Raji (cell line): ENCODE data around the gene TELO2.

Source experiments
- POLR2A ChIP-seq: IDR thresholded peaks from 2 replicates; pipeline ENCODE4 v1.6.1; 2011; ENCODE audit warnings: low read depth, low read length, control low read depth; ENCODE audit not compliant: insufficient read depth

The TELO2 gene

DNA sequence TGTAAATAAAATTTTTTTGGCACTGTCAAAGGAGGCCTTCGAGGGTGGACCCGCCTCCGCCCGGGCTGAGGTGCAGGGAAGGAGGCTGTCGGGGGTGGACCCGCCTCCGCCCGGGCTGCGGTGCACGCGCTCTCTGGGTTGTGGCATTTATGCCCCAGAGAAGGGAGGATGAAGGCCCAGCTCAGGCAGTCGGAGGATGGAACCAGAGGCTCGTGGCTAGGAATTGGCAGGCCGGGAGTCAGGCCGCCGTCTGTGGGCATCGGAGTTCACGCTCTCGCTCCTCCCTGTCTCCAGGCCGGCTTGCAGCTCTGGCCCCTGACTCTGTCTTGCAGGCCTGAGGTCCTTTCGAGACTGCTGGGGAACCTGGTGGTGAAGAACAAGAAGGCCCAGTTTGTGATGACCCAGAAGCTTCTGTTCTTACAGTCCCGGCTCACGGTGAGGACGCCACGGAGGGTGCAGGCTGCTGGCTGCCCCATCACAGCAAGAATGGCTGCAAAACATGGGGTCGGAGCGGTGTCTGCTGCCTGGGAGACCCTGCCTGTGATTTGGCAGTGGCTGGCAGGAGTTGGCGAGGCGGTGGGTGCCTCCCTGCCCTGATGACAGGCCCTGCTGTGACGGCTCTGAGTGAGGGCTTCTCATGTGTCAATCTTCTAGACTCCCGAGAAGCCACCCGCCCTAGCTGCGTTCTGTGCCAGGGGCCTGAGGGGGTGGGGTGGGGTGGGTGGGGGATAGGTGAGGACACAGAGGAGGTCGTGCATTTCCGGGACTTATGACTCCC, 5.9 kb downstream of the TELO2 start:
- no peak for TF ChIP-seq POLR2A

GRCh38 chr16:1499756-1500464, 6.8 kb downstream of the TELO2 start:
- no peak for TF ChIP-seq POLR2A

- no peak for TF ChIP-seq POLR2A
Observed at GRCh38 chr16:1500465-1501150, 7.4 kb downstream of the TELO2 start.

DNA sequence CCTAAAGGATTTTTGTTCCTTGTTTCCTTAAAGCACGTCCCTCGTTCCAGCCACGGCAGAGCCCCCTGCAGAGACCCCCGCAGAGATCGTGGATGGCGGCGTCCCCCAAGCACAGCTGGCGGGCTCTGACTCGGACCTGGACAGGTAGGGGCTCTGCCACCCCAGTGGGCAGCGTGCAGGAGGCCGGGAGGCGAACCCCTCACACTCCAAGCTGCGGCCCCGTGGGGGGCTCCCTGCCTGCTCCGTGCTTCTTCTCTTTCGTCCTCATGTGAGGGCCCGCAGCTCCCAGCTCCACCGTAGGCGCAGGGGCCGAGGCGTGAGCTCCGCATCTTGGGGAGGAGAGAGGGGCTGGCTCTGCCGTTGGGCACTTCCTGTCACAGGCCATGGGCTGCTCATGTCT, 8.5 kb downstream of the TELO2 start:
- TF ChIP-seq POLR2A: no peak

- TF ChIP-seq POLR2A: no peak
Observed at GRCh38 chr16:1502092-1503004, 9.2 kb downstream of the TELO2 start.

DNA sequence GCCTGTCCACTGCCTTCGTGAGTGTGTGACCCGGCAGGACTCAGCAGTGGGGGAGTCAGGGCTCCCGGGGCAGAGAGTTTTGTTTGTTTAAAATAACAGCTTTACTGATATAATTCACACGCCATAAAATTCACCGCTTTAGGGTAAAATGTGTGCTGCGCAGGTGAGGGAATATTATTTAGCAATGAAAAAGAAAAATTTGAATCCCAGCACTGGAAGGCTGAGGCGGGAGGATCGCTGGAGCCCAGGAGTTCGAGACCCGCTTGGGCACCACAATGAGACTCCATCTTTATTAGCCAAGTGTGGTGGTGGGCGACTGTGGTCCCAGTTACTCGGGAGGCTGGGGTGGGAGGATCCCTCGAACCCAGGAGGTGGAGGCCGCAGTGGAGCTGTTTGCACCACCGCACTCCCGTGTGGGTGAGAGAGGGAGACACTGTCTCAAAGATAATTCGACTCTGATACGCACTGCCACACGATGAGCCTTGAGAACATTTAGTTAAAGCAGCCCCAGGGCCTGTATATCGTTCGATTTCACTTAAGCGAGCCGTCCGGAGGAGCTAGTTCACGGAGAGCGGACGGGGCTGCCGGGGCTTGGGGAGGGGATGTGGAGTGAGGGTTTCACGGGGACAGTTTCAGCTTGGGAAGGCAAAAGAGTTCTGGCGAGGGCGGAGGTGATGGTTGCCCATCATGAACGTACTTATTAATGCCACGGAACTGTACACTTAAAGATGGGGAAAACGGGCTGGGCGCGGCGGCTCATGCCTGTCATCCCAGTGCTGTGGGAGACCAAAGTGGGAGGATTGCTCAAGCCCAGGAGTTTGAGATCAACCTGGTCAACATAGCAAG, 10.2 kb downstream of the TELO2 start:
- TF ChIP-seq POLR2A: no peak

DNA sequence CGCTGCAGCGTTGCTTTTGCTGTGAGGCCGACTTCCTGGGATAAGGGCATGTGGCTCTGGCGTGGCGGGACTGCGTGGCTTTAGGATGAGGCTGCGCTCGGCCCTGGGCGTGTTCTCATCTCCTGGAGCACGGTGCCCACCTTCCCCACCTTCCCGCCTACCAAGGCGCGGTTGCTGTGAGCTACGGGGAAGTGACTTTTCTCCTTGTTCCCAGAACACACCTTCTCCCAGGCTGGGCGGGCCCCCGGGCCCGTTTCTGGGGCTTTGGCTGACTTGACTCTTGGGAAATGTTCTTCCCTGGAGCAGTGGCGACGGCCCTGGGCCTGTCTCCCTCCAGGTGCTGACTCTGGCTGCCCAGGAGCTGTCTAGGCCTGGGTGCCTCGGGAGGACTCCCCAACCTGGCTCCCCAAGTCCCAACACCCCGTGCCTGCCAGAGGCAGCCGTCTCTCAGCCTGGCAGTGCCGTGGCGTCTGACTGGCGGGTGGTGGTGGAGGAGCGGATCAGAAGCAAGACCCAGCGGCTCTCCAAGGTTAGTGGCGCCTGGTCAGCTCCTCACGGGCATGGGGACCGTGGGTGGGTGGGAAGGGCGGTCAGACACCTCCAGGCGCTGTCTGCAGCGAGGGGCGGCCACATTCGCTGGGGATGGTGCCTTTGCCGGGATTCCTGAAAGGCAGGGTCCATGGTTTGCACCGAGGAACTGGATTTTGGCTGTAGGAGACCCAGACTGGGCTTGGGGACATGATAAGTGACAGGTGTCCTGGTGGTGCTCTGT, 12.1 kb downstream of the TELO2 start:
- no peak for TF ChIP-seq POLR2A

DNA sequence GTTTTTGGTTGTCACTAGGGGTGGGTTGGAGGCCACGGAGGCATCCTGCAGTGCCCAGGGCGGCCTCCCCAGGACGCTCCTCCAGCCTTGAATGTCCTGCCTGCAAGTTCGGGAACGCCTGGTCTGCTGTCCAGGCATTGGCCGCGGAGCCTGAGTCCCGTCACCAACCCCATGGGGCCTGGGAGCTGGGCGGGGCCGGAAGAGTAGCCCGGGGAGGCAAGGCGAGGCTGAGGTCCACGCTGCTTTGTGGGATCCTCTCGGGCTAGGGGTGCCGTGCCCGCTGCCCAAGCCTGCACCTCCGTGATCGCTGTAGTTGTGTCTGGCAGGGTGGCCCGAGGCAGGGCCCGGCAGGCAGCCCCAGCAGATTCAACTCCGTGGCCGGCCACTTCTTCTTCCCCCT, 12.8 kb downstream of the TELO2 start:
- no peak for TF ChIP-seq POLR2A

DNA sequence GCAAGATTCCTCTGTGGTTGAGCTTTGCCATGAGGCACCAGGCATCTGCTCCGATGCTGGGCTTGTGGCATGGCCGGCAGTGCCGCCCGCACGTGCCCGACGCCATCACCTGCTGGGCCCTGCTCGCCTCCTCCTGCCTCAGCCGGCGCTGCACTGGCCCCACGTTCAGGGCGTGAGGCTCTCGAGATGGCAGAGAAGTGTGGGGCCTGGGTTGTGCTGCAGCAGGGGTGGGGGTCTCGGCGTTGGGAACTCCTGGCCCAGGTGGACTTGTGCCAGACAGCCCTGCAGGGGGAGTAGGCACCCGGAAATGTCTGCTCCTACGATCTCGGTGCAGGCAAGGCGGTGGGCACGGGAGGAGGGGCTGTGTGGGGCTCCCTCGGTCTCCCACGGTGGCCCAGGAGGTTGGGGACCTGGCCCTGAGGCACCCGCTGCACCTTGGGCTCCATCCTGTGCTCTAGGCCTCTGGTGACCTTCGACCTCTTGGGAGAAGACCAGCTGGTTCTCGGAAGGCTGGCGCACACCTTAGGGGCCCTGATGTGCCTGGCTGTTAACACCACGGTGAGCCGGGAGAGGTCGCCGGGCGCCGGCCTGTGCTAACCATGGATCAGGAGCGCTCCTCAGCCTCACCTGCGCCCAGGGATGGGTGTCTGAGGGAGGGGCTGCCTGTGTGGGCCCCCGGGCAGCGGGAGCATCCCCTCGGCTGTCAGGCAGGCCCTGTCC, 13.5 kb downstream of the TELO2 start:
- TF ChIP-seq POLR2A: no peak

GRCh38 chr16:1508494-1509187, 15.5 kb downstream of the TELO2 start:
- no peak for TF ChIP-seq POLR2A

- TF ChIP-seq POLR2A: no peak
Observed at GRCh38 chr16:1509307-1510221, 16.4 kb downstream of the TELO2 start.
